Type B pancreatic cell (in vitro differentiated cells): ENCODE measurements around the gene MEF2C. TPM values are rescaled to one million over a fixed set of nuclear protein-coding genes. Genes with fewer than 3 reads are reported as not detected.

Experiments
- DNase-seq: peaks from one replicate; pipeline ENCODE4 v3.0.0; 2021; ENCODE audit warnings: mixed read lengths; ENCODE audit not compliant: unreplicated experiment; ENCODE audit errors: extremely low spot score
- H3K27ac Mint-ChIP-seq: 2 replicates; pipeline ENCODE4 v1.8.0; 2021; ENCODE audit warnings: mild to moderate bottlenecking, mixed read lengths
- H3K27me3 Mint-ChIP-seq: 2 replicates; pipeline ENCODE4 v1.8.0; 2021; ENCODE audit warnings: mixed read lengths
- H3K36me3 Mint-ChIP-seq: 2 replicates; pipeline ENCODE4 v1.8.0; 2021; ENCODE audit warnings: mixed read lengths
- H3K4me1 Mint-ChIP-seq: one replicate; pipeline ENCODE4 v1.8.0; 2021; ENCODE audit warnings: mixed read lengths; ENCODE audit not compliant: unreplicated experiment
- H3K4me3 Mint-ChIP-seq: 2 replicates; pipeline ENCODE4 v1.8.0; 2021; ENCODE audit warnings: mild to moderate bottlenecking, mixed read lengths
- H3K9me3 Mint-ChIP-seq: 2 replicates; pipeline ENCODE4 v1.8.0; 2021; ENCODE audit warnings: mixed read lengths
- CTCF ChIP-seq: fragments of 200-600 bp; sonication (generic); conservative IDR thresholded peaks from 2 replicates; pipeline ENCODE4 v1.5.0; 2021; ENCODE audit warnings: antibody characterized with exemption, mild to moderate bottlenecking
- total RNA-seq: library from RNA; stranded (reverse); gene quantifications from 2 replicates; pipeline ENCODE4 v1.2.1, GENCODE V29; 2021; ENCODE audit warnings: low replicate concordance

MEF2C gene
- total RNA-seq, 1 donor from 2014 or later = 12.0 TPM

- no peak overlapping the region for H3K4me3 Mint-ChIP-seq
- H3K27me3 Mint-ChIP-seq = no peaks in the 10 kb centered on the region
- no peak overlapping the region for H3K27ac Mint-ChIP-seq
- H3K4me1 Mint-ChIP-seq = peaks cover 18% of the 10 kb centered on the region
- H3K9me3 Mint-ChIP-seq = no peaks in the 10 kb centered on the region
- TF ChIP-seq CTCF = no peak
- H3K36me3 Mint-ChIP-seq = no peaks in the 10 kb centered on the region
- no peak for DNase-seq
Measured at GRCh38 chr5:88825584-88826315, 57.2 kb downstream of the MEF2C start.

GRCh38 chr5:88824892-88825583 is 57.9 kb downstream of the MEF2C start:
- no peaks in the 10 kb centered on the region for H3K9me3 Mint-ChIP-seq
- H3K36me3 Mint-ChIP-seq = no peaks in the 10 kb centered on the region
- no peak for DNase-seq
- H3K27me3 Mint-ChIP-seq = no peaks in the 10 kb centered on the region
- H3K27ac Mint-ChIP-seq = no peak overlapping the region
- TF ChIP-seq CTCF = no peak
- peaks cover 18% of the 10 kb centered on the region for H3K4me1 Mint-ChIP-seq
- no peak overlapping the region for H3K4me3 Mint-ChIP-seq

- Mint-ChIP-seq H3K36me3 (no peaks in the 10 kb centered on the region), H3K4me1 (peaks cover 18% of the 10 kb centered on the region), H3K27ac (no peak overlapping the region), H3K9me3 (no peaks in the 10 kb centered on the region), H3K4me3 (no peak overlapping the region), H3K27me3 (no peaks in the 10 kb centered on the region)
- TF ChIP-seq CTCF = no peak
- DNase-seq = no peak
Measured at GRCh38 chr5:88824141-88824540, 58.8 kb downstream of the MEF2C start.

GRCh38 chr5:88823201-88823600 is 59.8 kb downstream of the MEF2C start:
- TF ChIP-seq CTCF = no peak

GRCh38 chr5:88821161-88821560 is 61.8 kb downstream of the MEF2C start:
- DNase-seq = no peak
- Mint-ChIP-seq H3K9me3 (no peaks in the 10 kb centered on the region), H3K36me3 (no peaks in the 10 kb centered on the region), H3K27me3 (no peaks in the 10 kb centered on the region), H3K4me3 (no peak overlapping the region), H3K4me1 (peaks cover 13% of the 10 kb centered on the region), H3K27ac (no peak overlapping the region)
- no peak for TF ChIP-seq CTCF

More at GRCh38 chr5:88823201-88823600, 59.8 kb downstream of the MEF2C start:
- no peak for DNase-seq
- Mint-ChIP-seq H3K4me3 (no peak overlapping the region), H3K36me3 (no peaks in the 10 kb centered on the region), H3K27ac (no peak overlapping the region), H3K4me1 (peaks cover 18% of the 10 kb centered on the region), H3K27me3 (no peaks in the 10 kb centered on the region), H3K9me3 (no peaks in the 10 kb centered on the region)
